GM21526 (cell line): ENCODE measurements around the gene SHC3.

Experiments used
- ATAC-seq: cut with Tn5 transposase; IDR thresholded peaks from one replicate; pipeline ENCODE4 v1.9.1; 2021; ENCODE audit warnings: moderate library complexity; ENCODE audit not compliant: unreplicated experiment, low FRiP score

Gene SHC3

GRCh38 chr9:89186960-89187359, 8.3 kb upstream of the SHC3 start:
- ATAC-seq: no peak

GRCh38 chr9:89185980-89186379, 7.4 kb upstream of the SHC3 start:
- no peak for ATAC-seq

GRCh38 chr9:89183146-89183545, 4.5 kb upstream of the SHC3 start:
- ATAC-seq: no peak

GRCh38 chr9:89182369-89182768, 3.8 kb upstream of the SHC3 start:
- ATAC-seq: no peak

- no peak for ATAC-seq
Measured at GRCh38 chr9:89179895-89180734, 1.5 kb upstream of the SHC3 start.

- no peak for ATAC-seq
Measured at GRCh38 chr9:89179540-89179894, 899 bp upstream of the SHC3 start.

- ATAC-seq: no peak
Measured at GRCh38 chr9:89178830-89179539, 367 bp upstream of the SHC3 start.

- ATAC-seq: no peak
Measured at GRCh38 chr9:89177012-89177943, 1.3 kb downstream of the SHC3 start.

- ATAC-seq: no peak
Measured at GRCh38 chr9:89175828-89176261, 2.8 kb downstream of the SHC3 start.

- ATAC-seq: no peak
Measured at GRCh38 chr9:89174291-89174690, 4.3 kb downstream of the SHC3 start.

- no peak for ATAC-seq
Measured at GRCh38 chr9:89173072-89173471, 5.5 kb downstream of the SHC3 start.

- ATAC-seq: no peak
Measured at GRCh38 chr9:89172398-89172797, 6.2 kb downstream of the SHC3 start.

- no peak for ATAC-seq
Measured at GRCh38 chr9:89171693-89172092, 6.9 kb downstream of the SHC3 start.

GRCh38 chr9:89171231-89171630, 7.4 kb downstream of the SHC3 start:
- no peak for ATAC-seq

GRCh38 chr9:89168901-89169813, 9.5 kb downstream of the SHC3 start:
- no peak for ATAC-seq

- ATAC-seq: no peak
Measured at GRCh38 chr9:89167788-89168187, 10.8 kb downstream of the SHC3 start.

GRCh38 chr9:89166852-89167251, 11.8 kb downstream of the SHC3 start:
- ATAC-seq: no peak

GRCh38 chr9:89165880-89166279, 12.7 kb downstream of the SHC3 start:
- ATAC-seq: no peak

- ATAC-seq: no peak
Measured at GRCh38 chr9:89165341-89165740, 13.3 kb downstream of the SHC3 start.

- no peak for ATAC-seq
Measured at GRCh38 chr9:89161221-89161620, 17.4 kb downstream of the SHC3 start.
